ENCODE measurements around the gene METTL24. TPM values are rescaled to one million over a fixed set of nuclear protein-coding genes. Genes with fewer than 3 reads are reported as not detected.
"Not testable (repeated sequence)": the region's sequence is repeated elsewhere in the genome, so short reads cannot be mapped to it uniquely, and the experiment has no call there.

METTL24 gene
- total and polyA plus RNA-seq, 4 donors: 0.14 to 2.0 (median 0.91) TPM

GRCh38 chr6:110250838-110251237 is 107.3 kb downstream of the METTL24 start:
- Histone ChIP-seq H3K36me3 (ENCODE audit: control insufficient read depth in 4 of 4, insufficient read depth in 3 of 4, low read depth in 1 of 4, low read length in 3 of 4) (no peaks in the 10 kb centered on the region), H3K9ac (ENCODE audit: low read depth in 1 of 2, low read length in 2 of 2) (no peak overlapping the region), H3K27ac (ENCODE audit: low read depth in 1 of 2, low read length in 2 of 2) (no peak overlapping the region), H3K4me3 (ENCODE audit: low read depth in 1 of 3, low read length in 3 of 3) (no peak overlapping the region), H3K27me3 (ENCODE audit: control insufficient read depth in 4 of 4, insufficient read depth in 4 of 4, low read length in 3 of 4) (no peaks in the 10 kb centered on the region), H3K4me1 (ENCODE audit: control insufficient read depth in 4 of 4, insufficient read depth in 4 of 4, low read length in 3 of 4) (no peaks in the 10 kb centered on the region), H3K9me3 (ENCODE audit: control insufficient read depth in 4 of 4, low read length in 3 of 4) (no peaks in the 10 kb centered on the region)
- WGBS: 79% methylated on average over 5 of the region's 5 CpGs
- DNase-seq (ENCODE audit: low spot score): no peak
- no peak for TF ChIP-seq CTCF (IDR thresholded peaks at IDR 0.05; ENCODE audit: low read depth, low read length, missing input control)

- H3K9ac ChIP-seq (ENCODE audit: low read depth in 1 of 2, low read length in 2 of 2): no peak overlapping the region
- WGBS: 90% methylated on average over 4 of the region's 4 CpGs
- no peak overlapping the region for H3K4me3 ChIP-seq (ENCODE audit: low read depth in 1 of 3, low read length in 3 of 3)
- TF ChIP-seq FOXA2 (IDR thresholded peaks at IDR 0.05) (no peak), JUND (IDR thresholded peaks at IDR 0.05) (no peak), ZBTB33 (IDR thresholded peaks at IDR 0.05) (no peak)
- no peaks in the 10 kb centered on the region for H3K27me3 ChIP-seq (ENCODE audit: control insufficient read depth in 4 of 4, insufficient read depth in 4 of 4, low read length in 3 of 4)
- H3K27ac ChIP-seq (ENCODE audit: low read depth in 1 of 2, low read length in 2 of 2): no peak overlapping the region
- no peaks in the 10 kb centered on the region for H3K9me3 ChIP-seq (ENCODE audit: control insufficient read depth in 4 of 4, low read length in 3 of 4)
- DNase-seq (ENCODE audit: low spot score): no peak
- H3K36me3 ChIP-seq (ENCODE audit: control insufficient read depth in 4 of 4, insufficient read depth in 3 of 4, low read depth in 1 of 4, low read length in 3 of 4): no peaks in the 10 kb centered on the region
- no peaks in the 10 kb centered on the region for H3K4me1 ChIP-seq (ENCODE audit: control insufficient read depth in 4 of 4, insufficient read depth in 4 of 4, low read length in 3 of 4)
These were observed 108.1 kb downstream of the METTL24 start for GRCh38 chr6:110250058-110250457.

- TF ChIP-seq TAF1 (conservative IDR thresholded peaks at IDR 0.05) (no peak), HNF4A (conservative IDR thresholded peaks at IDR 0.05) (no peak), SP1 (IDR thresholded peaks at IDR 0.05) (no peak)
- WGBS: 95% methylated on average over 3 of the region's 3 CpGs
- DNase-seq (ENCODE audit: low spot score): no peak
- Histone ChIP-seq H3K4me3 (ENCODE audit: low read depth in 1 of 3, low read length in 3 of 3) (no peak overlapping the region), H3K9me3 (ENCODE audit: control insufficient read depth in 4 of 4, low read length in 3 of 4) (no peaks in the 10 kb centered on the region), H3K27ac (ENCODE audit: low read depth in 1 of 2, low read length in 2 of 2) (no peak overlapping the region), H3K4me1 (ENCODE audit: control insufficient read depth in 4 of 4, insufficient read depth in 4 of 4, low read length in 3 of 4) (no peaks in the 10 kb centered on the region), H3K9ac (ENCODE audit: low read depth in 1 of 2, low read length in 2 of 2) (no peak overlapping the region), H3K36me3 (ENCODE audit: control insufficient read depth in 4 of 4, insufficient read depth in 3 of 4, low read depth in 1 of 4, low read length in 3 of 4) (peaks cover 0 to 2% (median 0%) of the 10 kb centered on the region in 4 donors), H3K27me3 (ENCODE audit: control insufficient read depth in 4 of 4, insufficient read depth in 4 of 4, low read length in 3 of 4) (no peaks in the 10 kb centered on the region)
These were observed 111.1 kb downstream of the METTL24 start for GRCh38 chr6:110246900-110247546.

GRCh38 chr6:110246378-110246777 is 111.8 kb downstream of the METTL24 start:
- H3K9ac ChIP-seq (ENCODE audit: low read depth in 1 of 2, low read length in 2 of 2): no peak overlapping the region
- H3K36me3 ChIP-seq (ENCODE audit: control insufficient read depth in 4 of 4, insufficient read depth in 3 of 4, low read depth in 1 of 4, low read length in 3 of 4): peaks cover 0 to 2% (median 0%) of the 10 kb centered on the region in 4 donors
- H3K9me3 ChIP-seq (ENCODE audit: control insufficient read depth in 4 of 4, low read length in 3 of 4): no peaks in the 10 kb centered on the region
- 93% methylated on average over 3 of the region's 3 CpGs for WGBS
- no peak for DNase-seq (ENCODE audit: low spot score)
- no peak overlapping the region for H3K4me3 ChIP-seq (ENCODE audit: low read depth in 1 of 3, low read length in 3 of 3)
- no peak for TF ChIP-seq HNF4A (conservative IDR thresholded peaks at IDR 0.05)
- no peak for TF ChIP-seq FOXA1 (IDR thresholded peaks at IDR 0.05)
- no peak overlapping the region for H3K27ac ChIP-seq (ENCODE audit: low read depth in 1 of 2, low read length in 2 of 2)
- no peaks in the 10 kb centered on the region for H3K27me3 ChIP-seq (ENCODE audit: control insufficient read depth in 4 of 4, insufficient read depth in 4 of 4, low read length in 3 of 4)
- no peaks in the 10 kb centered on the region for H3K4me1 ChIP-seq (ENCODE audit: control insufficient read depth in 4 of 4, insufficient read depth in 4 of 4, low read length in 3 of 4)

- WGBS: 93% methylated on average over 3 of the region's 3 CpGs
- not testable (repeated sequence) for H3K9ac ChIP-seq (ENCODE audit: low read depth in 1 of 2, low read length in 2 of 2); H3K27me3 ChIP-seq (ENCODE audit: control insufficient read depth in 4 of 4, insufficient read depth in 4 of 4, low read length in 3 of 4); DNase-seq (ENCODE audit: low spot score); H3K4me1 ChIP-seq (ENCODE audit: control insufficient read depth in 4 of 4, insufficient read depth in 4 of 4, low read length in 3 of 4); H3K27ac ChIP-seq (ENCODE audit: low read depth in 1 of 2, low read length in 2 of 2); H3K4me3 ChIP-seq (ENCODE audit: low read depth in 1 of 3, low read length in 3 of 3); H3K9me3 ChIP-seq (ENCODE audit: control insufficient read depth in 4 of 4, low read length in 3 of 4); H3K36me3 ChIP-seq (ENCODE audit: control insufficient read depth in 4 of 4, insufficient read depth in 3 of 4, low read depth in 1 of 4, low read length in 3 of 4)
These were observed 113.5 kb downstream of the METTL24 start for GRCh38 chr6:110244621-110245020.
